GM18951 (cell line): Measurements from ENCODE around the gene PPP2R1B.

Experiments
- POLR2A ChIP-seq: IDR thresholded peaks from 4 replicates; pipeline ENCODE4 v1.6.1; 2011; ENCODE audit warnings: mild to moderate bottlenecking; ENCODE audit not compliant: insufficient read length, insufficient read depth; ENCODE audit errors: extremely low read depth
- in situ Hi-C: fragments of 300-500 bp; cut with MboI; formaldehyde crosslinking; loops from one replicate; pipeline ENCODE4 v1.12.0; 2022; ENCODE audit warnings: low sequenced_read_pairs, mixed read lengths, inconsistent platforms; ENCODE audit not compliant: unreplicated experiment

Gene PPP2R1B

GRCh38 chr11:111795334-111795985 is 29.3 kb upstream of the PPP2R1B start:
- in situ Hi-C loops, result no loop called here
- TF ChIP-seq POLR2A, result no peak

GRCh38 chr11:111793863-111794262 is 27.7 kb upstream of the PPP2R1B start:
- TF ChIP-seq POLR2A, result no peak
- in situ Hi-C loops, result no loop called here

GRCh38 chr11:111792955-111793500 is 26.8 kb upstream of the PPP2R1B start:
- TF ChIP-seq POLR2A, result no peak
- in situ Hi-C loops, result no loop called here

GRCh38 chr11:111792314-111792713 is 26.1 kb upstream of the PPP2R1B start:
- TF ChIP-seq POLR2A, result no peak
- in situ Hi-C loops, result no loop called here

- TF ChIP-seq POLR2A, result no peak
- in situ Hi-C loops, result loop anchor here (10.0 kb wide), 1 partner anchor 46 kb away; no protein-coding TSS in a partner anchor
Measured at GRCh38 chr11:111788464-111788863, 22.3 kb upstream of the PPP2R1B start.

- in situ Hi-C loops, result loop anchor here (10.0 kb wide), 1 partner anchor 47 kb away; no protein-coding TSS in a partner anchor
- TF ChIP-seq POLR2A, result no peak
Measured at GRCh38 chr11:111788051-111788450, 21.9 kb upstream of the PPP2R1B start.

- TF ChIP-seq POLR2A, result no peak
Measured at GRCh38 chr11:111785886-111786412, 19.8 kb upstream of the PPP2R1B start.

GRCh38 chr11:111785076-111785475 is 18.9 kb upstream of the PPP2R1B start:
- TF ChIP-seq POLR2A, result no peak
- in situ Hi-C loops, result loop anchor here (10.0 kb wide), 1 partner anchor 50 kb away; no protein-coding TSS in a partner anchor

More at GRCh38 chr11:111785886-111786412, 19.8 kb upstream of the PPP2R1B start:
- in situ Hi-C loops, result loop anchor here (10.0 kb wide), 1 partner anchor 49 kb away; no protein-coding TSS in a partner anchor

GRCh38 chr11:111784311-111784710 is 18.1 kb upstream of the PPP2R1B start:
- in situ Hi-C loops, result loop anchor here (10.0 kb wide), 1 partner anchor 50 kb away; no protein-coding TSS in a partner anchor

GRCh38 chr11:111782109-111782741 is 16.0 kb upstream of the PPP2R1B start:
- no peak for TF ChIP-seq POLR2A
- in situ Hi-C loops, result loop anchor here (10.0 kb wide), 1 partner anchor 53 kb away; no protein-coding TSS in a partner anchor

GRCh38 chr11:111779118-111779517 is 12.9 kb upstream of the PPP2R1B start:
- in situ Hi-C loops, result no loop called here
- no peak for TF ChIP-seq POLR2A

- in situ Hi-C loops, result no loop called here
- no peak for TF ChIP-seq POLR2A
Measured at GRCh38 chr11:111778047-111778558, 11.9 kb upstream of the PPP2R1B start.
